ENCODE measurements around the gene OR2W1.

OR2W1 gene

GRCh38 chr6:28996844-28997510, 48.0 kb downstream of the OR2W1 start:
- no peak overlapping the region for H3K27ac ChIP-seq
- no peak for TF ChIP-seq CTCF (conservative IDR thresholded peaks at IDR 0.05)

GRCh38 chr6:28995093-28995650, 49.8 kb downstream of the OR2W1 start:
- H3K27ac ChIP-seq, result no peak overlapping the region
- TF ChIP-seq CTCF (conservative IDR thresholded peaks at IDR 0.05), result no peak
